ENCODE data around the gene SERPINF2. TPM values are rescaled to one million over a fixed set of nuclear protein-coding genes. Genes with fewer than 3 reads are reported as not detected.

The SERPINF2 gene
- total and polyA plus RNA-seq, 2 experiments from 2014 or later: 0.08 TPM; not detected in 1

DNA sequence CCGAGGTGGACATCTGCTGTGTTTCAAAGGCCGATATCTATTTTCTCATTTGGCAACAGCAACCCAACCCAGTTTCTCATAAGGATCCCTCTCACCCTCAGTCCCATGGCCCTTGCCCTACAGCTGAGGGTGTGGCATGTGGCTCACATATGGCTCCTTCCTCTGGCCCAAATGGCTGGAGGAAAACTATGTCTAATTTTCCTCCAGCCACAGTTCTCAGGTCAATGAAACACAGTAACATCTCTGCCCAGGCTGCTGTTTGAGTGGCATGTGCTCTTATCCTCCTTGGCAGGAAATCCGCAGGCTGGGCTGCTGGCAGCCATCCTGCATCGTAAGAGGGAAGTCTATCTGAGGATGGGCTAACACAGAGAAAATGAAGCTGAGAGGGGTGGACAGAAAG lies 43.3 kb downstream of the SERPINF2 start:
- WGBS, 2 experiments (ENCODE audit: low coverage in 1 of 2, low lambda C conversion rate in 2 of 2, missing lambda C conversion rate in 2 of 2): 73 to 75% methylated on average over 4 of the region's 4 CpGs
- peaks cover 31% of the 10 kb centered on the region for H3F3A ChIP-seq (ENCODE audit: insufficient read depth)
- no peak overlapping the region for H2AFZ ChIP-seq
- no peaks in the 10 kb centered on the region; the same call in 1 of the 2 replicates for H3K79me2 ChIP-seq (ENCODE audit: insufficient read depth)
- H3K27ac ChIP-seq: no peak overlapping the region
- H3K9ac ChIP-seq: no peak overlapping the region
- H3K27me3 ChIP-seq (replicated peaks; ENCODE audit: insufficient read depth): no peaks in the 10 kb centered on the region
- H3K4me1 ChIP-seq (ENCODE audit: insufficient read depth): peaks cover 21% of the 10 kb centered on the region
- H4K20me1 ChIP-seq (ENCODE audit: insufficient read depth): no peaks in the 10 kb centered on the region
- no peak for TF ChIP-seq EZH2 (IDR thresholded peaks at IDR 0.05; ENCODE audit: insufficient read depth, poor library complexity, severe bottlenecking)
- TF ChIP-seq EZH2phosphoT487 (IDR thresholded peaks at IDR 0.05; ENCODE audit: insufficient read depth, low read depth): no peak
- H3K9me2 ChIP-seq (ENCODE audit: insufficient read depth): no peaks in the 10 kb centered on the region
- in situ Hi-C loops (cut with MboI): loop anchor here (10.0 kb wide), 1 partner anchor 61 kb away; the partner anchor contains the start of gene WDR81
- H3K4me3 ChIP-seq: no peak overlapping the region
- H3K9me3 ChIP-seq (ENCODE audit: low read depth): no peaks in the 10 kb centered on the region
- H3K4me2 ChIP-seq (ENCODE audit: unreplicated experiment): no peak overlapping the region
- H3K36me3 ChIP-seq (ENCODE audit: low read depth): no peaks in the 10 kb centered on the region
- no peak for DNase-seq

- no peaks in the 10 kb centered on the region for H4K20me1 ChIP-seq (ENCODE audit: insufficient read depth)
- 84 to 87% methylated on average over 7 of the region's 7 CpGs for WGBS, 2 experiments (ENCODE audit: low coverage in 1 of 2, low lambda C conversion rate in 2 of 2, missing lambda C conversion rate in 2 of 2)
- no peaks in the 10 kb centered on the region for H3K9me3 ChIP-seq (ENCODE audit: low read depth)
- H3F3A ChIP-seq (ENCODE audit: insufficient read depth): peaks cover 31% of the 10 kb centered on the region
- peaks cover 7% of the 10 kb centered on the region; the same call in 1 of the 2 replicates for H3K79me2 ChIP-seq (ENCODE audit: insufficient read depth)
- no peaks in the 10 kb centered on the region for H3K27me3 ChIP-seq (replicated peaks; ENCODE audit: insufficient read depth)
- H3K4me1 ChIP-seq (ENCODE audit: insufficient read depth): peaks cover 21% of the 10 kb centered on the region
- peak overlapping the region; percentile 54; the same call in 1 of the 2 replicates for H3K9ac ChIP-seq
- H2AFZ ChIP-seq: no peak overlapping the region
- TF ChIP-seq EZH2 (IDR thresholded peaks at IDR 0.05; ENCODE audit: insufficient read depth, poor library complexity, severe bottlenecking) (no peak), EZH2phosphoT487 (IDR thresholded peaks at IDR 0.05; ENCODE audit: insufficient read depth, low read depth) (no peak)
- H3K9me2 ChIP-seq (ENCODE audit: insufficient read depth): no peaks in the 10 kb centered on the region
- H3K36me3 ChIP-seq (ENCODE audit: low read depth): no peaks in the 10 kb centered on the region
- in situ Hi-C loops (cut with MboI): loop anchor here (10.0 kb wide), 1 partner anchor 62 kb away; the partner anchor contains the start of gene WDR81
- DNase-seq: no peak
- H3K4me3 ChIP-seq: no peak overlapping the region
- H3K4me2 ChIP-seq (ENCODE audit: unreplicated experiment): no peak overlapping the region
- H3K27ac ChIP-seq: peak overlapping the region; percentile 76
These were observed 44.0 kb downstream of the SERPINF2 start for GRCh38 chr17:1786708-1787107.

DNA sequence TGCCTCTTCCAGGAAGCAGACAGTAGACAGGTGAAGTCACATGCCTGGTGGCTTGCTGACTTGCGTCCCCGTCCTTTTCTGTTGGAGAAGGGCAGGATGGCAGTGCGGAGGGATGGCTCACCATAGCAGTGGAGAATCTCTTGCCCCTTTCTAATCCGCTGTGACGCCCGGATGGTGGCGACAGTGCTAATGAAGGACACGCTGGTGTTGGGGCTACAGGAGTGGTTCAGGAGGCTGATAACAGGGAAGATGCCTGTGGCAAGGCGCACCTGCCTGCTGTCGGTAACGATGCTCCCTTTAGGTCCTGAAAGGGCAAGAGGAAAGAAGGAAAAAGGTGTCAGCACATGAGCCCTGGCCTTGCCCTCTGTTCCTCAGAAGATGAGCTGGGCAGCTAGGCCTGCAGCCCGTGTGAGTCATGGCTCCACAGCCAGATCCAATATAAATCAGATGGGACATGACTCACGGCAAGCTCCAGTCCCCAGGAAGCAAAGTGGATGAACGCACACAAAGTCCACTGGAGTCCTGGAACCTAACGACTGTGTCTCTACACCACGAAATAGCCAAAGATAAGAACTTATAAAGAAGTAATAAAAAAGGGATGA lies 44.7 kb downstream of the SERPINF2 start:
- in situ Hi-C loops (cut with MboI): loop anchor here (10.0 kb wide), 1 partner anchor 63 kb away; the partner anchor contains the start of gene WDR81
- TF ChIP-seq EZH2phosphoT487 (IDR thresholded peaks at IDR 0.05; ENCODE audit: insufficient read depth, low read depth) (no peak), EZH2 (IDR thresholded peaks at IDR 0.05; ENCODE audit: insufficient read depth, poor library complexity, severe bottlenecking) (no peak)

DNA sequence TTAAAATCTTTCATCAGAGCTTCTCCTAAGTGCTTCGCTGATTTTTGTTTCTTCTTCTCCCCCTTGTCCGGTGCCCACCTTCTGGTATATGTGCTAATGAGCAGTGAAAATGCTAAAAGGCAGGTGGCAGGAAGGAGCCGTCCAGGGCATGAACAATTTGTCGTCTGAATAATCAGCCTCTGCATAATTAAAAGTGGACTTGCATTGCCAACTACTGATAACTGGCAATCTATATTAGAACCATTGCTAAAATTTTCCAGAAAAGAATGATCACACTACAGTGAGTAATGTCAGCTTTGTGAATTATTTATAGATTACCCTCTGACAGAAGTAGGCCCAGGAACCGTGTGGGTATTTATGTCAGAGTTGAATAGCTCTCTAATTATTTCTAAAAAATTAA lies 47.3 kb downstream of the SERPINF2 start:
- Histone ChIP-seq H3K36me3 (ENCODE audit: low read depth) (no peaks in the 10 kb centered on the region), H3F3A (ENCODE audit: insufficient read depth) (peaks cover 21% of the 10 kb centered on the region), H3K79me2 (ENCODE audit: insufficient read depth) (peaks cover 21% of the 10 kb centered on the region), H2AFZ (no peak overlapping the region), H3K9ac (no peak overlapping the region), H3K9me2 (ENCODE audit: insufficient read depth) (no peaks in the 10 kb centered on the region), H3K27ac (no peak overlapping the region), H3K9me3 (ENCODE audit: low read depth) (no peaks in the 10 kb centered on the region), H4K20me1 (ENCODE audit: insufficient read depth) (no peaks in the 10 kb centered on the region), H3K4me1 (ENCODE audit: insufficient read depth) (peaks cover 12% of the 10 kb centered on the region), H3K4me2 (ENCODE audit: unreplicated experiment) (no peak overlapping the region), H3K4me3 (no peak overlapping the region), H3K27me3 (replicated peaks; ENCODE audit: insufficient read depth) (no peaks in the 10 kb centered on the region)
- WGBS, 2 experiments (ENCODE audit: low coverage in 1 of 2, low lambda C conversion rate in 2 of 2, missing lambda C conversion rate in 2 of 2): 47 to 53% methylated on average over 5 of the region's 5 CpGs
- DNase-seq: peak; percentile 16
- in situ Hi-C loops (cut with MboI): loop anchor here (10.0 kb wide), 1 partner anchor 65 kb away; the partner anchor contains the start of gene WDR81
- TF ChIP-seq EZH2phosphoT487 (IDR thresholded peaks at IDR 0.05; ENCODE audit: insufficient read depth, low read depth) (no peak), EZH2 (IDR thresholded peaks at IDR 0.05; ENCODE audit: insufficient read depth, poor library complexity, severe bottlenecking) (no peak)

More for the DNA sequence above, 44.7 kb downstream of the SERPINF2 start:
- H3K9ac ChIP-seq: peak overlapping the region; percentile 54
- no peaks in the 10 kb centered on the region for H3K36me3 ChIP-seq (ENCODE audit: low read depth)
- no peaks in the 10 kb centered on the region for H3K9me2 ChIP-seq (ENCODE audit: insufficient read depth)
- no peaks in the 10 kb centered on the region for H3K27me3 ChIP-seq (replicated peaks; ENCODE audit: insufficient read depth)
- H3K4me2 ChIP-seq (ENCODE audit: unreplicated experiment): peak overlapping the region; percentile 49
- peaks cover 31% of the 10 kb centered on the region for H3F3A ChIP-seq (ENCODE audit: insufficient read depth)
- no peaks in the 10 kb centered on the region for H4K20me1 ChIP-seq (ENCODE audit: insufficient read depth)
- 19% methylated on average over 16 of the region's 16 CpGs for WGBS, 2 experiments (ENCODE audit: low coverage in 1 of 2, low lambda C conversion rate in 2 of 2, missing lambda C conversion rate in 2 of 2)
- DNase-seq: peak; percentile 97
- peaks cover 14% of the 10 kb centered on the region for H3K79me2 ChIP-seq (ENCODE audit: insufficient read depth)
- H3K27ac ChIP-seq: peak overlapping the region; percentile 76
- H2AFZ ChIP-seq: peak overlapping the region; percentile 58
- no peaks in the 10 kb centered on the region for H3K9me3 ChIP-seq (ENCODE audit: low read depth)
- H3K4me1 ChIP-seq (ENCODE audit: insufficient read depth): peaks cover 21% of the 10 kb centered on the region
- 0 out of 2 replicates have a peak overlapping the region, but pooled peaks have one; percentile 26 for H3K4me3 ChIP-seq
